ENCODE measurements around the gene PLK3.
A peak's percentile ranks its signal among the peaks of the same experiment; 100 is the strongest.
"Not testable (repeated sequence)": the region's sequence is repeated elsewhere in the genome, so short reads cannot be mapped to it uniquely, and the experiment has no call there.

Gene PLK3

DNA sequence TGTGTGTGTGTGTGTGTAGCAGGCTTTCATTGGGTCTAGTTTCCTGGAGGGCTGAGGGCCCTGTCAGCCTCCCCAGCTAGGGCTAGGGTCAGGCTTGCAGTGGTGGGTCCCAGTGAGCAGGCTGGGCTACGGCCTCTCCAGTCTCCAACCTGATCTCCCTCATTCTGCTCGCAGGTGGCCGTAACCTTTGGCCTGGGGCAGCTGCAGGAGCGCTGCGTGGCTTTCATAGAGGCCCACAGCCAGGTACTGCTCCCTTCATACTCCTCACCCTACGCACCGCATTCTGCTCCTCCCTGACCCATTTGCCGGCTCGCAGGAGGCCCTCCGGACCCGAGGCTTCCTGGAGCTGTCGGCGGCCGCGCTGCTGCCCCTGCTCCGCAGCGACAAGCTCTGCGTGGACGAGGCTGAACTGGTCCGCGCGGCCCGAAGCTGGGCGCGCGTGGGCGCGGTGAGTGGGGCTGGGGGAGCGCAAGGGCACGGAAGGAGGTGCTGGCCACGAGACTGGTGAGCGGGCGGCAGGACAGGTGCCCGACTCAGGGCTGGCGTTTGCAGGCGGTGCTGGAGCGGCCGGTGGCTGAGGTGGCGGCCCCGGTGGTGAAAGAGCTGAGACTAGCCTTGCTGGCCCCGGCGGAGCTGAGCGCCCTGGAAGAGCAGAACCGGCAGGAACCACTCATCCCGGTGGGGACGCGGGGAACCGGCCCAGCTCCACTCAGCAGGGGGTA is 12.8 kb downstream of the PLK3 start:
- ChIA-PET POLR2A (interaction anchor here (0.6 to 2.0 kb wide), 4 partner anchors 10 to 105 kb away, joined by 3 to 7 read pairs (median 6); partner anchors contain the start of gene PLK3), CTCF (interaction anchor here (1.3 to 2.9 kb wide), 2 partner anchors 13 to 29 kb away, joined by 3 to 9 read pairs; partner anchors contain the start of gene PLK3)
- no peak for TF ChIP-seq CTCF (IDR thresholded peaks at IDR 0.05; ENCODE audit: control extremely low read depth, extremely low read depth, low read depth, missing control alignments)
- no peak for DNase-seq (ENCODE audit: extremely low spot score)

DNA sequence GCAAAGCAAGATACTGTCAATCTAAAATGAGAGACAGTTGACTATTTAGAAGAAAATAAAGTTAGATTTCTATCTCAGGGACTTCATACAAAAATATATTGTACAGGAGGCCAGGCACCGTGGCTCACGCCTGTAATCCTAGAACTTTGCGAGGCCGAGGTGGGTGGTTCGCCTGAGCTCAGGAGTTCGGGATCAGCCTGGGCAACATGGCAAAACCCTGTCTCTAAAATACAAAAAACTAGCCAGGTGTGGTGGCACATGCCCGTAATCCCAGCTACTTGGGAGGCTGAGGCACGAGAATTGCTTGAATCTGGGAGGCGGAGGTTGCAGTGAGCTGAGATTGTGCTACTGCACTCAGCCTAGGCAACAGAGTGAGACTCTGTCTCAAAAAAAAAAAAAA is 15.7 kb downstream of the PLK3 start:
- ChIA-PET POLR2A (interaction anchor here (1.0 to 1.2 kb wide), 2 partner anchors 16 to 40 kb away, joined by 3 to 5 read pairs; partner anchors contain the start of gene RPS8), CTCF (interaction anchor here (1.8 to 2.3 kb wide), 2 partner anchors 16 to 20 kb away, joined by 4 to 10 read pairs; partner anchors contain the start of gene PLK3)
- not testable (repeated sequence) for DNase-seq (ENCODE audit: extremely low spot score)

DNA sequence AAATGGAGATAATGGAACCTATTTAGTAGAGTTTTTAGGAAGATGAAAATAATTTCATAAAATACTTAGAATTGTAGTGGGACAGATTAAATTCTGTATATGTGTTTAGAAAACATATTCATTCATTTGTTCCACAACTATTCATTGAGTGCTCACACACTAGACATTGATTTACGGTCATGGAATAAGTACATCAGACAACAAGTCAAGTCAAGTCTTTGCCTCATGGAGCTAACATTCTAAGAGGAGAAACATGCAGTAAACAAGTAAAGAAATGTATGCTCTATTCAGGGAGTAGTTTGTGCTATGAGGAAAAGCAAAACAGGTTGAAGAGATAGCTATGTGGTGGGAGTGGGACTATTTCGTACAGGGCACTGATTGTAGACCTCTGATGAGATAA is 17.1 kb downstream of the PLK3 start:
- POLR2A ChIA-PET, result interaction anchor here (0.6 to 5.5 kb wide), 5 partner anchors 9 to 96 kb away, joined by 5 to 120 read pairs (median 57); partner anchors contain the start of genes BTBD19, DYNLT4, PLK3 and RPS8
- CTCF ChIA-PET, result interaction anchor here (1.7 to 5.4 kb wide), 5 partner anchors 9 to 86 kb away, joined by 6 to 42 read pairs (median 8); partner anchors contain the start of genes BTBD19, DYNLT4, PLK3 and RNU5D-1
- no peak for DNase-seq (ENCODE audit: extremely low spot score)
- no peak for TF ChIP-seq CTCF (IDR thresholded peaks at IDR 0.05; ENCODE audit: control extremely low read depth, extremely low read depth, low read depth, missing control alignments)

GRCh38 chr1:44817771-44818495 is 17.8 kb downstream of the PLK3 start:
- TF ChIP-seq CTCF (IDR thresholded peaks at IDR 0.05; ENCODE audit: control extremely low read depth, extremely low read depth, low read depth, missing control alignments), result no peak
- ChIA-PET POLR2A (interaction anchor here (0.6 to 5.5 kb wide), 11 partner anchors 9 to 519 kb away, joined by 3 to 120 read pairs (median 9); partner anchors contain the start of genes ARMH1, BEST4, BTBD19 and DYNLT4), CTCF (interaction anchor here (0.7 to 5.4 kb wide), 9 partner anchors 9 to 96 kb away, joined by 3 to 42 read pairs (median 7); partner anchors contain the start of genes BTBD19, DYNLT4, PLK3 and RNU5D-1)
- DNase-seq (ENCODE audit: extremely low spot score), result no peak

DNA sequence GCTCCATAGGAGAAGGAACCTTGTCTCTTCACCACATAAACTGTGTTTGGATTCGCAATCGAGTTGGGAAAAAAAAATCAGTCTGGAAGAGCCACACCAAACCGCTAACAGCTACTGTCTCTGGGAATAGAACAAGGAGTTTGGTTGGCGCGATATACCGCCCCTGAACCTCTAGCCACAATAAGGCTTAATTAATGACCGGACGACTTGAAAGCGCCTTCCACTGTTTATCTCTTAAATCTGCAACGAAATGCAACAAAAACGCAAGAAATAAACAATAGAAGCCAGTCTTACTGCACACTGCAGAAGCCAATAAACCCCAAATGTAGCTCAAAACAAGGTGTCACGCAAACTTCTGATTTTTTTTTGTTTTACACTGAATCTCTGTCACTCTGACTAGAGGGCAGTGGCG is 19.0 kb downstream of the PLK3 start:
- no peak for DNase-seq (ENCODE audit: extremely low spot score)
- ChIA-PET POLR2A (interaction anchor here (0.5 to 5.5 kb wide), 40 partner anchors 11 to 1442 kb away, joined by 3 to 120 read pairs (median 5); partner anchors contain the start of genes ARMH1, BEST4, BTBD19 and DYNLT4), CTCF (interaction anchor here (0.9 to 5.4 kb wide), 13 partner anchors 11 to 706 kb away, joined by 3 to 42 read pairs (median 5); partner anchors contain the start of genes BTBD19, DYNLT4, PLK3 and RNU5D-1)
- TF ChIP-seq CTCF (IDR thresholded peaks at IDR 0.05; ENCODE audit: control extremely low read depth, extremely low read depth, low read depth, missing control alignments), result no peak

GRCh38 chr1:44819608-44820327 is 19.6 kb downstream of the PLK3 start:
- DNase-seq (ENCODE audit: extremely low spot score), result peak; percentile 91
- peak; percentile 8 for TF ChIP-seq CTCF (IDR thresholded peaks at IDR 0.05; ENCODE audit: control extremely low read depth, extremely low read depth, low read depth, missing control alignments)
- POLR2A ChIA-PET, result interaction anchor here (0.7 to 5.5 kb wide), 42 partner anchors 12 to 1442 kb away, joined by 3 to 120 read pairs (median 5); partner anchors contain the start of genes ARMH1, BEST4, BTBD19 and DYNLT4
- CTCF ChIA-PET, result interaction anchor here (0.9 to 5.4 kb wide), 12 partner anchors 10 to 705 kb away, joined by 3 to 42 read pairs (median 4); partner anchors contain the start of genes BTBD19, DYNLT4, PLK3 and RNU5D-1
